ENCODE results near the gene HTR2C.
"Not testable (repeated sequence)": the region's sequence is repeated elsewhere in the genome, so short reads cannot be mapped to it uniquely, and the experiment has no call there.

HTR2C gene

GRCh38 chrX:114933291-114933690 lies 349.4 kb downstream of the HTR2C start:
- DNase-seq; intact Hi-C loops (cut with DNase I): not testable (repeated sequence)

- DNase-seq; intact Hi-C loops (cut with DNase I): not testable (repeated sequence)
These were observed 353.2 kb downstream of the HTR2C start for GRCh38 chrX:114937090-114937489.

GRCh38 chrX:114952696-114953095 lies 368.8 kb downstream of the HTR2C start:
- intact Hi-C loops (cut with DNase I), result no loop called here
- no peak for DNase-seq

Measured in posterior cingulate gyrus (tissue), 11 donors.